ENCODE results near the gene CDK14. TPM values are rescaled to one million over a fixed set of nuclear protein-coding genes. Genes with fewer than 3 reads are reported as not detected.
A peak's percentile ranks its signal among the peaks of the same experiment; 100 is the strongest.

Gene CDK14
- total RNA-seq, 2 donors from 2014 or later: 10.8 to 14.6 TPM

- peaks cover 20 to 21% of the 10 kb centered on the region in 2 donors for H3K4me1 ChIP-seq (ENCODE audit: control insufficient read depth in 1 of 2, low read depth in 2 of 2)
- no peaks in the 10 kb centered on the region for H3K27me3 ChIP-seq (replicated peaks; ENCODE audit: insufficient read depth)
Measured at GRCh38 chr7:91045606-91046005, 449.5 kb downstream of the CDK14 start.

GRCh38 chr7:91046322-91047089 lies 450.4 kb downstream of the CDK14 start:
- Histone ChIP-seq H3K4me3 (no peak overlapping the region), H3K36me3 (no peaks in the 10 kb centered on the region), H3K27me3 (replicated peaks; ENCODE audit: insufficient read depth) (no peaks in the 10 kb centered on the region), H3K27ac (peak overlapping the region; percentile 5 to 22), H3K9me3 (no peaks in the 10 kb centered on the region), H3K4me1 (ENCODE audit: control insufficient read depth in 1 of 2, low read depth in 2 of 2) (peaks cover 20 to 21% of the 10 kb centered on the region in 2 donors)
- no peak for ATAC-seq (ENCODE audit: insufficient number of reproducible peaks, low FRiP score, low read depth)
- DNase-seq (ENCODE audit: low spot score): no peak
- peak; percentile 33 for TF ChIP-seq CTCF (IDR thresholded peaks at IDR 0.05)

More at GRCh38 chr7:91045606-91046005, 449.5 kb downstream of the CDK14 start:
- ATAC-seq (ENCODE audit: insufficient number of reproducible peaks, low FRiP score, low read depth) (no peak), DNase-seq (ENCODE audit: low spot score) (no peak)
- peak overlapping the region in 1 of 2 donors; percentile 20 for H3K27ac ChIP-seq
- TF ChIP-seq CTCF (IDR thresholded peaks at IDR 0.05): no peak
- no peaks in the 10 kb centered on the region for H3K36me3 ChIP-seq
- H3K9me3 ChIP-seq: no peaks in the 10 kb centered on the region
- no peak overlapping the region for H3K4me3 ChIP-seq

- ATAC-seq (ENCODE audit: insufficient number of reproducible peaks, low FRiP score, low read depth) (no peak), DNase-seq (ENCODE audit: low spot score) (no peak)
- Histone ChIP-seq H3K4me3 (no peak overlapping the region), H3K9me3 (no peaks in the 10 kb centered on the region), H3K27me3 (replicated peaks; ENCODE audit: insufficient read depth) (no peaks in the 10 kb centered on the region), H3K27ac (no peak overlapping the region), H3K4me1 (ENCODE audit: control insufficient read depth in 1 of 2, low read depth in 2 of 2) (peaks cover 20 to 21% of the 10 kb centered on the region in 2 donors), H3K36me3 (no peaks in the 10 kb centered on the region)
- no peak for TF ChIP-seq CTCF (IDR thresholded peaks at IDR 0.05)
Measured at GRCh38 chr7:91047636-91048035, 451.5 kb downstream of the CDK14 start.

GRCh38 chr7:91050677-91051076 lies 454.6 kb downstream of the CDK14 start:
- Histone ChIP-seq H3K4me1 (ENCODE audit: control insufficient read depth in 1 of 2, low read depth in 2 of 2) (peaks cover 11 to 23% of the 10 kb centered on the region in 2 donors), H3K27me3 (replicated peaks; ENCODE audit: insufficient read depth) (no peaks in the 10 kb centered on the region), H3K9me3 (no peaks in the 10 kb centered on the region), H3K27ac (no peak overlapping the region), H3K36me3 (no peaks in the 10 kb centered on the region), H3K4me3 (no peak overlapping the region)
- DNase-seq (ENCODE audit: low spot score) (no peak), ATAC-seq (ENCODE audit: insufficient number of reproducible peaks, low FRiP score, low read depth) (no peak)
- TF ChIP-seq CTCF (IDR thresholded peaks at IDR 0.05): no peak

- TF ChIP-seq CTCF (IDR thresholded peaks at IDR 0.05): no peak
- Histone ChIP-seq H3K36me3 (no peaks in the 10 kb centered on the region), H3K4me1 (ENCODE audit: control insufficient read depth in 1 of 2, low read depth in 2 of 2) (peaks cover 0 to 13% of the 10 kb centered on the region in 2 donors), H3K9me3 (no peaks in the 10 kb centered on the region), H3K4me3 (no peak overlapping the region), H3K27ac (no peak overlapping the region), H3K27me3 (replicated peaks; ENCODE audit: insufficient read depth) (no peaks in the 10 kb centered on the region)
- ATAC-seq (ENCODE audit: insufficient number of reproducible peaks, low FRiP score, low read depth): no peak
- DNase-seq (ENCODE audit: low spot score): no peak
Measured at GRCh38 chr7:91051966-91052365, 455.8 kb downstream of the CDK14 start.

All from thoracic aorta (tissue), 2 donors.